Activated gamma-delta T cell treated with anti-CD3 and anti-CD28 coated beads, Interleukin-2, amount 50 U/mL, for 16 hours (primary cell): Measurements from ENCODE around the gene SSH3.
"Not testable (repeated sequence)": the region's sequence is repeated elsewhere in the genome, so short reads cannot be mapped to it uniquely, and the experiment has no call there.

Source experiments
- DNase-seq: peaks from one replicate; pipeline ENCODE4 v3.0.0-alpha.2; 2020; ENCODE audit warnings: low read depth

SSH3 gene

GRCh38 chr11:67312187-67313021 lies 9.1 kb downstream of the SSH3 start:
- DNase-seq, result no peak

GRCh38 chr11:67313125-67313890 lies 10.0 kb downstream of the SSH3 start:
- no peak for DNase-seq

DNA sequence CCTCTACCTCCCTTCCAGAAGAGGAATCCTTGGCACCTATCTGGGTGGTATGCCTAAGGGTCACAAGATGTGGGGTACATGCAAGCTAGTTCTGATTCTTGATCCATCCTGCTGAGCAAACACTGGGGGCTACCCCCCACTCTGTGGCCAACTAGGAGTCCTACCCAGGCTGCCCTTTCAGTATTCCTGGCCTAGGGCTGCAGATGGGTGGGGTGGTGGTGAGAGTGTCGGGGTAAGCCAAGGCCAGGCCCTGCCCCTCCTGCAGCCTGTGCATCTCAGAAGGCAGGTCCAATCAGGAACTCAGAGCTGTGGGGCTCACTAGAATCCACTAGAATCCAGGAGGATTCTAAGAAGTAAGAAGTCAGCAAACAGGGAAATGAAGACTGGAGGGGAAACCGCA lies 10.9 kb downstream of the SSH3 start:
- no peak for DNase-seq

GRCh38 chr11:67315325-67315909 lies 12.1 kb downstream of the SSH3 start:
- DNase-seq, result no peak

GRCh38 chr11:67316882-67317204 lies 13.5 kb downstream of the SSH3 start:
- no peak for DNase-seq

DNA sequence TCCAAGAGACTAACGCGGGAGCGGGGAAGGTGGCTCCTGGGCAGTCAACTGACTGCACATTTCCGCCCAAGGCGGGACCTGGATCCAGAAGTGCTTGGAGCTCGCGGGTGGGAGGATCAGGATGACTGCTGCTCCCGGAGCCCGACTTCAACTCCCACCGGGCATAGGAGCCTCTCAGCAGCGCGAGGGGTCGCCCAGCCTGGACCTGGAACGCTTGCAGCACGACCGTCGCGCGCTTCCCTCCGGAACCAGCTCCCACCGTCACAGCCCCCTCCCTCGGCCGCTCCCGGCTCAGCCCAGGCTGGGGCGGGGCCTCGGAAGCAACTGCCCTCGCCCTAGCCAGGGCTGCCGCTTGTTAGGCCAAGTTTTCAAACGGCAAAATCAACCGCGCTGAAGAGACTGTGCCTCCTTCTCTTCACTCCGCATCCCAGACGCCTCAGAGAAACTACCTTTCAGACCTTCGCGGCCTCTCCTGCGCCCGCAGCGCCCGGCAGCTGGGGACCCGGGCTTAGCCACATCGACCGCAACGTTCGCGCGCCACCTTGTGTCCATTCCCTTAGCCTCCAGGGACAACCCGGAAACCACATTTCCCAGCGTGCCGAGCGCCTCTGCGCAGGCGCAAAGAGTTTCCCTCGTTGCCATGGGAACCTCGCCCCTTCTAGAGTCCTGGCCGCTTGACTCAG lies 14.0 kb downstream of the SSH3 start:
- peak; percentile 98 for DNase-seq

DNA sequence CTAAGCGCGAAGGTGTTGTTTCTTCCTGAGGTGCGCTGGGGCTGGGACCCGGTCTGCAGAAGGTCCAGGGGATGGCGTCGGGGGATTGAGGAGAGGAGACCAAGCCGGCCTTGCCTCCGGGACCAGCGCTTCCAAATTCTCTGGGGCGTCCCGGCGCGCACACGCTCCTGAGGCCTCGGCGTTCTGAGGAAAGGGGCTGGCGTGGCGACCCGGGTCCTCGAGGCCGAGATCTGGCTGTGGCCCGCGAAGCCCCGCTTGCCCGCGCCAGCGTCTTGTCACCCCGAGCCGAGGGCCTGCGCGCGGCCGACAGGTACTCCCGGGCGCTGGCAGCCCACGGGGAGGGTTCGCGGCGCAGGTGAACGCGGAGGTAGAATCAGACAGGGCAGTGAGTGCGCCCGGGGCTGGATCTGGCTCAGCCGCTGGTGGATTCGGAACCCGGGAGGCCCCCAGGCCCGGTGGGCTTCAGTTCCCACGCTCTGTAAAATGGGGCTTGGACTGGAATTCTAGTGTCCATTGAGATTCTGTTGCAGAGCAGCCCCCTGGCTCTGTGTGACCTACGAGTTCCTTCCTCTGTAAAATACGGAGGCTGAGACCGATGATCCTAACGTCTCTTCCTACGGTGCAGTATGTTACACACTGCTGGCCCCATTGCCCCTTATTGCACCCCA lies 14.7 kb downstream of the SSH3 start:
- DNase-seq, result no peak

DNA sequence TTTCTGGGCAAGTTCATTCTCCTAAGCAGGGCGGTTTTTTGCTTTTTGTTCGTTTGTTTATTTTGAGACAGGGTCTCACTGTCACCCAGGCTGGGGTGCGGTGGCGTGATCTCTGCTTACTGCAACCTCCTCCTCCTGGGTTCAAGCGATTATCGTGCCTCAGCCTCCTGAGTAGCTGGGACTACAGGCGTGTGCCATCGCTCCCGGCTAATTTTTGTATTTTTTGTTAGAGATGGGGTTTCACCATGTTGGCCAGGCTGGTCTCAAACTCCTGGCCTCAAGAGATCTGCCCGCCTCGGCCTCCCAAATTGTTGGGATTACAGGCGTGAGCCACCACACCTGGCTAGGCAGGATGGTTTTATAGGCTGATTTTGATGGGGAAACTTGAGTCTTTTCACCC lies 15.5 kb downstream of the SSH3 start:
- DNase-seq, result not testable (repeated sequence)

- DNase-seq, result no peak
Measured at GRCh38 chr11:67320011-67320410, 16.7 kb downstream of the SSH3 start.

- no peak for DNase-seq
Measured at GRCh38 chr11:67320691-67321090, 17.4 kb downstream of the SSH3 start.

- DNase-seq, result no peak
Measured at GRCh38 chr11:67321313-67321871, 18.1 kb downstream of the SSH3 start.

- DNase-seq, result no peak
Measured at GRCh38 chr11:67322049-67322448, 18.7 kb downstream of the SSH3 start.

DNA sequence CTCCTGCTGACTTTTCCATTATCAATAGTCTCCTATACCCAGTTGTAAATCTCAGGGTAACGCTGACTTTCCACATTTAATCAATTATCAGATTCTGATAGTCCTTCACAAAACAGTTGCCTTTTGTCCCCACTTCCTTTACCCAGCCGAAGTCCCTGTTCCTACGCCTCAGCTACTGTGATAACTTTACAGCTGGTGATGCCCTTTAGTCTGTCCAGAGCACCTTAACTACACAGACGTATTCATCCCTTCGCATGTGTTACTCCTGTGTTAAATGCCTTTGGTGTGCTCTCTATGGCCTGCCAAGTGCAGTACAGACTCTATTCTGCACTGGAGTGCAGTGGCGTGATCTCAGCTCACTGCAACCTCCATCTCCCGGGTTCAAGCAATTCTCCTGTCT lies 20.2 kb downstream of the SSH3 start:
- no peak for DNase-seq

- DNase-seq, result no peak
Measured at GRCh38 chr11:67332081-67332691, 28.9 kb downstream of the SSH3 start.

- no peak for DNase-seq
Measured at GRCh38 chr11:67337257-67337656, 33.9 kb downstream of the SSH3 start.

DNA sequence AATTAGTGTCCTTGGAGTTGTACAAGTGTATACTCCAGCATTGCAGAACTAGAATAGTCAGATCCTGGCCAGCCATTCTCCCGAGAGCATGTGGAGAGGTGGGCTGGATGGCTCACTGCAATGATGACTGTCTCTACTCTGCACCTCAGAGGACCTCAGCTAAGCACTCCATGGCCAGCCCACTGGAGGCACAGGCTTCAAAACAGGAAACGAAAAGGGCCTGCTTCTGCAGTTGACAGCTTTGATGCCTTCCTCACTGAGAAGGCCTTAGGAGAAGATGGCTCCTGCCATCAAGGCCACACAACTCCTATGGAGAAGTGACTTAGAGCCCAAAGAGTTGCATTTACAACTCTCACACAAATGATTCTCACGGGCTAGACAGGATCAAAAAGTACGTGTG lies 40.9 kb downstream of the SSH3 start:
- no peak for DNase-seq

DNA sequence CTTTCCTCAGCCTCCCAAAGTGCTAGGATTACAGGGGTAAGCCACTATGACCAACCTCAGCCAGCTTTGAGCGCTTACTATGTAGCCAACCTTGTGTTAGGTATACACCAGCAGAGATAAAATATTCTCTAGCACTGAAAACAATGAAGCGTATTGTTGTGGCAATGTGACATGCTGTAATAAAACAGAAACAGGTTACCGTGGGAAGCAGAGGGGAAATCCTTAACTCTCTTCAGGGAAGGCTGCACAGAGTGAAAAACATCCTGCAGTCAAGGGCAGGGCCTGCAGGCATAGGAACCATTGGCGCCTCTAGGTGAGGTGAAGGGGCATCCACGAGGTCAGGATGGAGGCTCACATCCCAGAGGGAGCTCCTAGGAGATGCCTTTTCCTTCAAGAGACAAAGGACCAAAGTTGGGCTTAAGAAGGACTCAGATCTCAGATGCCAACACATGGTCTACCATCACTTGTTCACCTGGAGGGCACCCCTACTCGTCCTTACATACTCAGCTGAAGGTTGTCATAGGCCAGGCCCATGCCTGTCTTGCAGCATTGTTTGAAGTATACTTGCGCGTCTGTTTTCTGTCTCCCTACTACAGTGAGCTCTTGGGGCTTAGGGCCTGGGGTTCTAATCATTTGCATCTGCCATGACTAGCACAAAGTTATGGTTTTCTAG lies 42.1 kb downstream of the SSH3 start:
- DNase-seq, result no peak

- no peak for DNase-seq
Measured at GRCh38 chr11:67345920-67346819, 42.8 kb downstream of the SSH3 start.

GRCh38 chr11:67347964-67348749 lies 44.8 kb downstream of the SSH3 start:
- DNase-seq, result no peak
